ENCODE measurements around the gene LNX2. TPM values are rescaled to one million over a fixed set of nuclear protein-coding genes. Genes with fewer than 3 reads are reported as not detected.
A peak's percentile ranks its signal among the peaks of the same experiment; 100 is the strongest.

Gene LNX2
- total RNA-seq, 1 donor from 2014 or later, result 33.7 TPM

- H3K4me3 Mint-ChIP-seq (ENCODE audit: low read depth), result no peak overlapping the region
- no peak for DNase-seq (ENCODE audit: low spot score, unreplicated experiment)
- no peaks in the 10 kb centered on the region for H3K27me3 Mint-ChIP-seq
- H3K4me1 Mint-ChIP-seq (ENCODE audit: low read depth), result peaks cover 16% of the 10 kb centered on the region
- peaks cover 3% of the 10 kb centered on the region for H3K36me3 Mint-ChIP-seq (ENCODE audit: insufficient read depth)
- no peaks in the 10 kb centered on the region for H3K9me3 Mint-ChIP-seq (ENCODE audit: low read depth)
- H3K27ac Mint-ChIP-seq, result no peak overlapping the region
- no peak for TF ChIP-seq CTCF (IDR thresholded peaks at IDR 0.05; ENCODE audit: unreplicated experiment)
Measured at GRCh38 chr13:27658546-27658945, 38.2 kb upstream of the LNX2 start.

GRCh38 chr13:27657724-27658123 is 37.4 kb upstream of the LNX2 start:
- Mint-ChIP-seq H3K4me3 (ENCODE audit: low read depth) (no peak overlapping the region), H3K27ac (peak overlapping the region; percentile 56), H3K9me3 (ENCODE audit: low read depth) (no peaks in the 10 kb centered on the region), H3K4me1 (ENCODE audit: low read depth) (peaks cover 16% of the 10 kb centered on the region), H3K36me3 (ENCODE audit: insufficient read depth) (peaks cover 4% of the 10 kb centered on the region), H3K27me3 (no peaks in the 10 kb centered on the region)
- no peak for DNase-seq (ENCODE audit: low spot score, unreplicated experiment)
- no peak for TF ChIP-seq CTCF (IDR thresholded peaks at IDR 0.05; ENCODE audit: unreplicated experiment)

- Mint-ChIP-seq H3K4me3 (ENCODE audit: low read depth) (no peak overlapping the region), H3K9me3 (ENCODE audit: low read depth) (peaks cover 10% of the 10 kb centered on the region)
Measured at GRCh38 chr13:27654816-27655215, 34.5 kb upstream of the LNX2 start.

GRCh38 chr13:27654059-27654458 is 33.7 kb upstream of the LNX2 start:
- no peak for TF ChIP-seq CTCF (IDR thresholded peaks at IDR 0.05; ENCODE audit: unreplicated experiment)
- Mint-ChIP-seq H3K27me3 (no peaks in the 10 kb centered on the region), H3K36me3 (ENCODE audit: insufficient read depth) (peaks cover 29% of the 10 kb centered on the region), H3K4me1 (ENCODE audit: low read depth) (peaks cover 12% of the 10 kb centered on the region), H3K9me3 (ENCODE audit: low read depth) (peaks cover 14% of the 10 kb centered on the region), H3K27ac (no peak overlapping the region), H3K4me3 (ENCODE audit: low read depth) (no peak overlapping the region)
- DNase-seq (ENCODE audit: low spot score, unreplicated experiment), result no peak

More at GRCh38 chr13:27654816-27655215, 34.5 kb upstream of the LNX2 start:
- H3K27me3 Mint-ChIP-seq, result no peaks in the 10 kb centered on the region
- peaks cover 23% of the 10 kb centered on the region for H3K36me3 Mint-ChIP-seq (ENCODE audit: insufficient read depth)
- TF ChIP-seq CTCF (IDR thresholded peaks at IDR 0.05; ENCODE audit: unreplicated experiment), result no peak
- no peak for DNase-seq (ENCODE audit: low spot score, unreplicated experiment)
- H3K4me1 Mint-ChIP-seq (ENCODE audit: low read depth), result peaks cover 16% of the 10 kb centered on the region
- H3K27ac Mint-ChIP-seq, result no peak overlapping the region

- H3K27ac Mint-ChIP-seq, result no peak overlapping the region
- peaks cover 2% of the 10 kb centered on the region for H3K4me1 Mint-ChIP-seq (ENCODE audit: low read depth)
- H3K9me3 Mint-ChIP-seq (ENCODE audit: low read depth), result peaks cover 14% of the 10 kb centered on the region
- DNase-seq (ENCODE audit: low spot score, unreplicated experiment), result no peak
- no peaks in the 10 kb centered on the region for H3K27me3 Mint-ChIP-seq
- no peak overlapping the region for H3K4me3 Mint-ChIP-seq (ENCODE audit: low read depth)
- no peak for TF ChIP-seq CTCF (IDR thresholded peaks at IDR 0.05; ENCODE audit: unreplicated experiment)
- H3K36me3 Mint-ChIP-seq (ENCODE audit: insufficient read depth), result peaks cover 37% of the 10 kb centered on the region
Measured at GRCh38 chr13:27650312-27650711, 30.0 kb upstream of the LNX2 start.
